Measurements from ENCODE around the gene NME4.

Gene NME4

GRCh38 chr16:440627-441026 lies 43.6 kb downstream of the NME4 start:
- DNase-seq: no peak

GRCh38 chr16:441447-441846 lies 44.4 kb downstream of the NME4 start:
- DNase-seq: no peak

GRCh38 chr16:442976-443375 lies 46.0 kb downstream of the NME4 start:
- no peak for DNase-seq

- DNase-seq: no peak
These were observed 47.0 kb downstream of the NME4 start for GRCh38 chr16:444027-444426.

- DNase-seq: no peak
These were observed 48.6 kb downstream of the NME4 start for GRCh38 chr16:445566-445965.
